WTC11 (cell line): Measurements from ENCODE around the gene ITPRIP. TPM values are rescaled to one million over a fixed set of nuclear protein-coding genes. Genes with fewer than 3 reads are reported as not detected.

Experiments
- ATAC-seq: fragments of 200-7000 bp; cut with Tn5 transposase; 2 replicates; pipeline ENCODE4 v1.10.0; 2021; ENCODE audit warnings: mild to moderate bottlenecking, moderate library complexity
- CTCF ChIA-PET: fragments of 300-600 bp; sonication (Branson Sonifier 250); formaldehyde crosslinking; loops from one replicate; lab custom pipeline; 2021; ENCODE audit warnings: antibody characterized with exemption; lab: Charles Lee
- POLR2A ChIA-PET: fragments of 350-600 bp; sonication (Branson Sonifier 250); formaldehyde crosslinking; loops from one replicate; lab custom pipeline; 2021; ENCODE audit warnings: antibody characterized with exemption; lab: Charles Lee
- DNase-seq: peaks from one replicate; pipeline ENCODE4 v3.0.0; 2021; ENCODE audit warnings: low spot score
- H3K27ac Mint-ChIP-seq: 2 replicates; pipeline ENCODE4 v1.8.0; 2021; ENCODE audit warnings: mixed read lengths
- H3K27me3 Mint-ChIP-seq: 2 replicates; pipeline ENCODE4 v1.8.0; 2021; ENCODE audit warnings: low read depth, mild to moderate bottlenecking, moderate library complexity, mixed read lengths
- H3K36me3 Mint-ChIP-seq: 2 replicates; pipeline ENCODE4 v1.8.0; 2021; ENCODE audit warnings: mixed read lengths
- H3K4me1 Mint-ChIP-seq: 2 replicates; pipeline ENCODE4 v1.8.0; 2022; ENCODE audit warnings: mixed read lengths
- H3K4me3 Mint-ChIP-seq: 2 replicates; pipeline ENCODE4 v1.8.0; 2021; ENCODE audit warnings: mild to moderate bottlenecking, moderate library complexity, mixed read lengths
- H3K9me3 Mint-ChIP-seq: 2 replicates; pipeline ENCODE4 v1.8.0; 2021; ENCODE audit warnings: mixed read lengths
- ATF1 ChIP-seq: sonication (generic); formaldehyde crosslinking; IDR thresholded peaks from 2 replicates; pipeline ENCODE4 v1.8.1; 2023; ENCODE audit warnings: mild to moderate bottlenecking, moderate library complexity, missing genetic modification reagents
- CREB1 ChIP-seq: sonication (generic); formaldehyde crosslinking; IDR thresholded peaks from 2 replicates; pipeline ENCODE4 v1.8.0; 2023; ENCODE audit warnings: mild to moderate bottlenecking, missing genetic modification reagents
- FOXP1 ChIP-seq: sonication (generic); formaldehyde crosslinking; IDR thresholded peaks from 2 replicates; pipeline ENCODE4 v1.8.0; 2022; ENCODE audit warnings: missing genetic modification reagents, mild to moderate bottlenecking, moderate library complexity, borderline replicate concordance
- GABPB1 ChIP-seq: sonication (generic); formaldehyde crosslinking; IDR thresholded peaks from 2 replicates; pipeline ENCODE4 v1.8.1; 2023; ENCODE audit warnings: mild to moderate bottlenecking, missing genetic modification reagents
- HMGXB4 ChIP-seq: sonication (generic); formaldehyde crosslinking; IDR thresholded peaks from 2 replicates; pipeline ENCODE4 v1.8.1; 2023; ENCODE audit warnings: mild to moderate bottlenecking, moderate library complexity, missing genetic modification reagents
- MLX ChIP-seq: sonication (generic); formaldehyde crosslinking; IDR thresholded peaks from 2 replicates; pipeline ENCODE4 v1.8.1; 2023; ENCODE audit warnings: mild to moderate bottlenecking, missing genetic modification reagents, moderate library complexity
- NR2C2 ChIP-seq: sonication (generic); formaldehyde crosslinking; IDR thresholded peaks from 2 replicates; pipeline ENCODE4 v1.8.0; 2022; ENCODE audit warnings: mild to moderate bottlenecking, missing genetic modification reagents
- RELA ChIP-seq: sonication (generic); formaldehyde crosslinking; IDR thresholded peaks from 2 replicates; pipeline ENCODE4 v1.8.1; 2022; ENCODE audit warnings: missing genetic modification reagents, mild to moderate bottlenecking, borderline replicate concordance
- RORB ChIP-seq: fragments of 250-450 bp; sonication (Bioruptor Pico); IDR thresholded peaks from 2 replicates; pipeline ENCODE4 v1.9.0; 2021; ENCODE audit warnings: mild to moderate bottlenecking
- SMAD3 ChIP-seq: sonication (generic); formaldehyde crosslinking; IDR thresholded peaks from 2 replicates; pipeline ENCODE4 v1.8.0; 2022; ENCODE audit warnings: missing genetic modification reagents, mild to moderate bottlenecking, borderline replicate concordance
- SP1 ChIP-seq: sonication (generic); formaldehyde crosslinking; conservative IDR thresholded peaks from 2 replicates; pipeline ENCODE4 v1.8.1; 2022; ENCODE audit warnings: missing genetic modification reagents
- TP53 ChIP-seq: sonication (generic); formaldehyde crosslinking; IDR thresholded peaks from 2 replicates; pipeline ENCODE4 v1.8.1; 2023; ENCODE audit warnings: mild to moderate bottlenecking, missing genetic modification reagents
- USF2 ChIP-seq: sonication (generic); formaldehyde crosslinking; IDR thresholded peaks from 2 replicates; pipeline ENCODE4 v1.8.1; 2023; ENCODE audit warnings: mild to moderate bottlenecking, missing genetic modification reagents, moderate library complexity
- ZBTB43 ChIP-seq: sonication (generic); formaldehyde crosslinking; IDR thresholded peaks from 2 replicates; pipeline ENCODE4 v1.8.1; 2023; ENCODE audit warnings: mild to moderate bottlenecking, missing genetic modification reagents
- ZNF121 ChIP-seq: sonication (generic); formaldehyde crosslinking; IDR thresholded peaks from 2 replicates; pipeline ENCODE4 v1.8.0; 2023; ENCODE audit warnings: missing genetic modification reagents
- ZNF232 ChIP-seq: sonication (generic); formaldehyde crosslinking; IDR thresholded peaks from 2 replicates; pipeline ENCODE4 v1.8.0; 2022; ENCODE audit warnings: mild to moderate bottlenecking, missing genetic modification reagents
- ZNF263 ChIP-seq: sonication (generic); formaldehyde crosslinking; IDR thresholded peaks from 2 replicates; pipeline ENCODE4 v1.8.1; 2022; ENCODE audit warnings: low read depth, mild to moderate bottlenecking, moderate library complexity, missing genetic modification reagents
- ZNF317 ChIP-seq: sonication (generic); formaldehyde crosslinking; IDR thresholded peaks from 2 replicates; pipeline ENCODE4 v1.8.1; 2023; ENCODE audit warnings: low read depth, mild to moderate bottlenecking, moderate library complexity, missing genetic modification reagents, borderline replicate concordance
- ZNF396 ChIP-seq: fragments of 250-450 bp; sonication (Bioruptor Pico); IDR thresholded peaks from 2 replicates; pipeline ENCODE4 v1.8.0; 2021; ENCODE audit warnings: mild to moderate bottlenecking, moderate library complexity, borderline replicate concordance
- ZNF416 ChIP-seq: fragments of 250-450 bp; sonication (Bioruptor Pico); IDR thresholded peaks from 2 replicates; pipeline ENCODE4 v1.9.0; 2021; ENCODE audit warnings: mild to moderate bottlenecking, inconsistent platforms
- ZNF671 ChIP-seq: fragments of 250-450 bp; sonication (Bioruptor Pico); IDR thresholded peaks from 2 replicates; pipeline ENCODE4 v1.8.0; 2021; ENCODE audit warnings: mild to moderate bottlenecking
- total RNA-seq: library from RNA; stranded (reverse); gene quantifications from 3 replicates; pipeline ENCODE4 v1.2.3, GENCODE V29; 2021
- TF ChIP-seq, protein P1 (sequence below): sonication (generic); formaldehyde crosslinking; IDR thresholded peaks from 2 replicates; pipeline ENCODE4 v1.8.0; 2022; ENCODE audit warnings: mild to moderate bottlenecking, missing genetic modification reagents
- TF ChIP-seq, protein P2 (sequence below): fragments of 250-450 bp; sonication (Bioruptor Pico); IDR thresholded peaks from 2 replicates; pipeline ENCODE4 v2.1.2; 2022; ENCODE audit warnings: mild to moderate bottlenecking, moderate library complexity
- TF ChIP-seq, protein P3 (sequence below): sonication (generic); formaldehyde crosslinking; IDR thresholded peaks from 2 replicates; pipeline ENCODE4 v1.8.0; 2022; ENCODE audit warnings: mild to moderate bottlenecking, missing genetic modification reagents

The ITPRIP gene
- total RNA-seq, 1 experiment from 2014 or later: 16.8 TPM

DNA sequence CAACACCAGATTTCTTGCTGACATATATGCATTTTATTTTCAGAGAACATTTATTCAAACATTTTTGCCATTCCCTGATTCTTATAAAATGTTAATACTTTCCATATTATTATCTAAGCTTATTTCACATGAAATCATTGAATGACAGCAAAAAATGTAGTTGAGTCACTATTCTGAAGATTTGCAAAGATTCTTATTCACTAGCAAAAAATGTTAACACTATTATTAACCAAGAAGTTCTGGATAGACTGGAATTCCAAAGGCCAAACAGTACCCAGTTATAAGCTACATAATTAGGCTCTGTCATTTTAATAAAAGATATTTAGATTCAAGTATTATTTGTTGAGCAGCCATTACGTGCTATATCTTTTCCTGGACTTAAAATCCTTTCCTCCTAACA, 65.0 kb downstream of the ITPRIP start:
- ATAC-seq (no peak), DNase-seq (no peak)
- Mint-ChIP-seq H3K36me3 (peaks cover 3% of the 10 kb centered on the region; the same call in 1 of the 2 replicates), H3K27ac (no peak overlapping the region), H3K4me1 (peaks cover 13% of the 10 kb centered on the region), H3K9me3 (no peaks in the 10 kb centered on the region), H3K4me3 (no peak overlapping the region), H3K27me3 (peaks cover 12% of the 10 kb centered on the region)
- CTCF ChIA-PET: interaction anchor here (1.0 to 8.8 kb wide), 12 partner anchors 10 to 386 kb away, joined by 3 to 126 read pairs (median 18); partner anchors contain the start of genes CFAP58 and GSTO1
- POLR2A ChIA-PET: no interaction called here
- TF ChIP-seq ZNF121: no peak
- TF ChIP-seq RELA: no peak
- no peak for TF ChIP-seq CREB1 (CRISPR knock-in tag)
- no peak for TF ChIP-seq SP1 (CRISPR knock-in tag)
- TF ChIP-seq, protein P1, sequence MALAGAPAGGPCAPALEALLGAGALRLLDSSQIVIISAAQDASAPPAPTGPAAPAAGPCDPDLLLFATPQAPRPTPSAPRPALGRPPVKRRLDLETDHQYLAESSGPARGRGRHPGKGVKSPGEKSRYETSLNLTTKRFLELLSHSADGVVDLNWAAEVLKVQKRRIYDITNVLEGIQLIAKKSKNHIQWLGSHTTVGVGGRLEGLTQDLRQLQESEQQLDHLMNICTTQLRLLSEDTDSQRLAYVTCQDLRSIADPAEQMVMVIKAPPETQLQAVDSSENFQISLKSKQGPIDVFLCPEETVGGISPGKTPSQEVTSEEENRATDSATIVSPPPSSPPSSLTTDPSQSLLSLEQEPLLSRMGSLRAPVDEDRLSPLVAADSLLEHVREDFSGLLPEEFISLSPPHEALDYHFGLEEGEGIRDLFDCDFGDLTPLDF: no peak
- TF ChIP-seq ZNF671 (CRISPR knock-in tag): no peak
- TF ChIP-seq FOXP1: no peak
- TF ChIP-seq USF2 (CRISPR knock-in tag): no peak
- TF ChIP-seq ZNF416 (CRISPR knock-in tag): no peak
- TF ChIP-seq NR2C2 (CRISPR knock-in tag): no peak

- no peaks in the 10 kb centered on the region for H3K27me3 Mint-ChIP-seq
- H3K4me1 Mint-ChIP-seq: peaks cover 11% of the 10 kb centered on the region
- H3K36me3 Mint-ChIP-seq: peaks cover 34% of the 10 kb centered on the region
- no peaks in the 10 kb centered on the region for H3K9me3 Mint-ChIP-seq
- H3K4me3 Mint-ChIP-seq: peak within 1 kb of the TSS; percentile 96
- peak within 1 kb of the TSS; percentile 94 for H3K27ac Mint-ChIP-seq
- ChIA-PET CTCF (interaction anchor here (0.7 to 1.9 kb wide), 6 partner anchors 14 to 241 kb away, joined by 3 to 11 read pairs (median 4); partner anchors contain the start of genes CFAP58 and GSTO1), POLR2A (interaction anchor here (0.9 to 1.6 kb wide), 4 partner anchors 13 to 147 kb away, joined by 3 to 6 read pairs (median 4); partner anchors contain the start of genes CFAP58 and SFR1)
- ATAC-seq: peak; percentile 99
- peak; percentile 99 for DNase-seq
- no peak for TF ChIP-seq ZBTB43 (CRISPR knock-in tag)
- TF ChIP-seq, protein P2, sequence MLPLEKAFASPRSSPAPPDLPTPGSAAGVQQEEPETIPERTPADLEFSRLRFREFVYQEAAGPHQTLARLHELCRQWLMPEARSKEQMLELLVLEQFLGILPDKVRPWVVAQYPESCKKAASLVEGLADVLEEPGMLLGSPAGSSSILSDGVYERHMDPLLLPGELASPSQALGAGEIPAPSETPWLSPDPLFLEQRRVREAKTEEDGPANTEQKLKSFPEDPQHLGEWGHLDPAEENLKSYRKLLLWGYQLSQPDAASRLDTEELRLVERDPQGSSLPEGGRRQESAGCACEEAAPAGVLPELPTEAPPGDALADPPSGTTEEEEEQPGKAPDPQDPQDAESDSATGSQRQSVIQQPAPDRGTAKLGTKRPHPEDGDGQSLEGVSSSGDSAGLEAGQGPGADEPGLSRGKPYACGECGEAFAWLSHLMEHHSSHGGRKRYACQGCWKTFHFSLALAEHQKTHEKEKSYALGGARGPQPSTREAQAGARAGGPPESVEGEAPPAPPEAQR (CRISPR knock-in tag): no peak
- TF ChIP-seq RELA: no peak
- TF ChIP-seq ATF1 (CRISPR knock-in tag): no peak
- TF ChIP-seq MLX: no peak
- peak; percentile 86 for TF ChIP-seq SP1 (CRISPR knock-in tag)
- 0 out of 2 replicates have a peak, but pooled peaks have one; percentile 22 for TF ChIP-seq SMAD3 (CRISPR knock-in tag)
- no peak for TF ChIP-seq CREB1 (CRISPR knock-in tag)
- TF ChIP-seq TP53 (CRISPR knock-in tag): no peak
- no peak; the same call in 1 of the 2 replicates for TF ChIP-seq ZNF671 (CRISPR knock-in tag)
- TF ChIP-seq ZNF416 (CRISPR knock-in tag): peak; percentile 74; the same call in 1 of the 2 replicates
- TF ChIP-seq, protein P3, sequence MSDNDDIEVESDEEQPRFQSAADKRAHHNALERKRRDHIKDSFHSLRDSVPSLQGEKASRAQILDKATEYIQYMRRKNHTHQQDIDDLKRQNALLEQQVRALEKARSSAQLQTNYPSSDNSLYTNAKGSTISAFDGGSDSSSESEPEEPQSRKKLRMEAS (CRISPR knock-in tag): peak; percentile 74; the same call in 1 of the 2 replicates
- no peak for TF ChIP-seq ZNF317 (CRISPR knock-in tag)
- peak; percentile 50; the same call in 1 of the 2 replicates for TF ChIP-seq ZNF232 (CRISPR knock-in tag)
- TF ChIP-seq RORB (CRISPR knock-in tag): 0 out of 2 replicates have a peak, but pooled peaks have one; percentile 16
- no peak for TF ChIP-seq ZNF263 (CRISPR knock-in tag)
- no peak for TF ChIP-seq GABPB1 (CRISPR knock-in tag)
- TF ChIP-seq HMGXB4 (CRISPR knock-in tag): peak; percentile 90; the same call in 1 of the 2 replicates
- TF ChIP-seq ZNF396 (CRISPR knock-in tag): no peak
Observed at GRCh38 chr10:104268713-104269645, 69.3 kb downstream of the ITPRIP start, which contains the start of gene GSTO2. Gene GSTO2, plus strand, starts transcription at chr10:104269184. Its CDS starts 5,732 bp downstream, at chr10:104274916.
